Activated CD4-positive, alpha-beta memory T cell treated with anti-CD3 and anti-CD28 coated beads, Interleukin-2, amount 10 ng/mL, durations not matched to agents 7 days and 5 days (primary cell): ENCODE measurements around the gene DPH5. TPM values are rescaled to one million over a fixed set of nuclear protein-coding genes. Genes with fewer than 3 reads are reported as not detected.
A peak's percentile ranks its signal among the peaks of the same experiment; 100 is the strongest.
"Not testable (repeated sequence)": the region's sequence is repeated elsewhere in the genome, so short reads cannot be mapped to it uniquely, and the experiment has no call there.

Experiments
- CTCF ChIA-PET: fragments of 350-600 bp; sonication (Branson Sonifier 250); formaldehyde crosslinking; loops from one replicate; lab custom pipeline; 2021; ENCODE audit warnings: antibody characterized with exemption, inconsistent platforms; lab: Charles Lee
- POLR2A ChIA-PET: fragments of 350-600 bp; sonication (Branson Sonifier 250); formaldehyde crosslinking; loops from one replicate; lab custom pipeline; 2021; ENCODE audit warnings: antibody characterized with exemption; lab: Charles Lee
- DNase-seq: peaks from one replicate; pipeline ENCODE4 v3.0.0-alpha.2; 2020
- H3K27ac Mint-ChIP-seq: one replicate; pipeline ENCODE4 v1.8.0; 2021; ENCODE audit warnings: mild to moderate bottlenecking, mixed read lengths
- H3K27me3 Mint-ChIP-seq: one replicate; pipeline ENCODE4 v1.8.0; 2021; ENCODE audit warnings: mixed read lengths
- H3K36me3 Mint-ChIP-seq: one replicate; pipeline ENCODE4 v1.8.0; 2021; ENCODE audit warnings: low read depth, mixed read lengths
- H3K4me1 Mint-ChIP-seq: one replicate; pipeline ENCODE4 v1.8.0; 2021; ENCODE audit warnings: mixed read lengths
- H3K4me3 Mint-ChIP-seq: one replicate; pipeline ENCODE4 v1.8.0; 2021; ENCODE audit warnings: mild to moderate bottlenecking, mixed read lengths
- H3K9me3 Mint-ChIP-seq: one replicate; pipeline ENCODE4 v1.8.0; 2021; ENCODE audit warnings: mixed read lengths
- total RNA-seq, 2 experiments: library from RNA; stranded (reverse); gene quantifications; one replicate each; pipeline ENCODE4 v1.2.3, GENCODE V29; 2021

DPH5 gene, protein sequence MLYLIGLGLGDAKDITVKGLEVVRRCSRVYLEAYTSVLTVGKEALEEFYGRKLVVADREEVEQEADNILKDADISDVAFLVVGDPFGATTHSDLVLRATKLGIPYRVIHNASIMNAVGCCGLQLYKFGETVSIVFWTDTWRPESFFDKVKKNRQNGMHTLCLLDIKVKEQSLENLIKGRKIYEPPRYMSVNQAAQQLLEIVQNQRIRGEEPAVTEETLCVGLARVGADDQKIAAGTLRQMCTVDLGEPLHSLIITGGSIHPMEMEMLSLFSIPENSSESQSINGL
- total RNA-seq: 10 to 100 TPM; 25.5 to 33.2 TPM

DNA sequence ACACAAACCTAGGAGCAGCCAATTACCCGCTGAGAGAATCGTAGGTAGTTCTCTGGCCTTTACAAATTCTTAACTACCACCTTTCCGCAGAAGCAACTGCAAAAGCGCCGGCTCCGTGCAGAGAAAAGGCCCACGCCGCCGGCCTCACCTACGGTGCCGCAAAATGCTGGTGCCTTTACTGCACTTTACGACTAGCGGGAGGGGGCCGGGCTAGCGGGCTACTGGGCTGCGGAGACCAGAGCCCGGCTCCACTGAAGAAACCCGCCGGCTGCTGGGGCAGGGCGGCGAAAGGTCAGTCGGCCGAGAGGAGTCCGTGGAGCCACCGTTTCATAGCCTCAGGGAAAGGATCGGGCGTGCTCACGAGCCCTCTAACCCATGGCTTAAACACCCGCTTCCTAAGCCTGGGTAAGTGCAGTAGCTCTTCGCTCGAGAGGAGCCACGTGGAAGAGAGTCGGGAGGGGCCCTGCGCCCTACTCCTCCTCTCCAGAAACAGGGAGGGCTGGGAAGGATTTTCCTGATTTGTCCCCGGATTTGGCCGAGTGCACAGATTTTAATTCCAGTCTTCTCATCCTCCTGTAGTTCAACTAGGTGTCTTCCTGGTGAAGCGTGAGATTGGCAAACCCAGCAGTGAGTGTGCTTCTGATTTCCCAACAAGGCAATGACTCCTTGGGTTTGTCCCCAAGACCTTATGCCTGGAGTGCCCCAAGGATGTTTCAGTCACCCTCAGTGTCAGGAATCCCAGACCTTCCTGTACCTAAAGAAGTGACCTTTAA lies at the start of gene DPH5:
Gene DPH5 (minus strand): TSS at position 128 of the 773 bp plus-strand sequence. CDS start 341 bp downstream, outside the sequence.
- Mint-ChIP-seq H3K9me3 (peaks cover under 1% of the 10 kb centered on the region), H3K36me3 (peaks cover 57% of the 10 kb centered on the region), H3K27me3 (no peaks in the 10 kb centered on the region), H3K4me1 (peaks cover 64% of the 10 kb centered on the region), H3K4me3 (peak within 1 kb of the TSS; percentile 97), H3K27ac (peak within 1 kb of the TSS; percentile 86)
- ChIA-PET CTCF (interaction anchor here (0.8 to 3.0 kb wide), 6 partner anchors 24 to 265 kb away, joined by 3 to 15 read pairs (median 4); no protein-coding TSS in a partner anchor), POLR2A (interaction anchor here (0.6 to 8.0 kb wide), 24 partner anchors 11 to 266 kb away, joined by 3 to 82 read pairs (median 4); partner anchors contain the start of gene S1PR1)
- DNase-seq: peak; percentile 91

DNA sequence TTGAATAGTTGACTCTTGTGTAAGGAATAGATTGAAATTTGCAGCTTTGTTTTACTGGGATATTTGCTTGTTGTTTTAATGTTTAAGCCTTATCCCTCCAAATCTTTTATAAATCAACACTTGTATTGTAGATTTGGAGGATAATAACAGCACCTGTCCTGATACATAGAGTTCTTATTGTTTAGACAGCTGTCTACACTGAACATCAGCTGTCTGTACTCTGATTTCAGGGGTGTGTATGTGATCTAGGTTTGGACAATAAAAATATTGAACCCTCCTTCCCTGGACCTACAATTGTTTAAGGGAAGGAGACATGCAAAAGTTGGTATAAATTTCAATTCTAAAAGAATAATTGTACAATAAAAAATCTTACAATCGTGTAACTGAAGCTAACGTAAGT lies 48.3 kb upstream of the DPH5 start:
- Mint-ChIP-seq H3K4me3 (no peak overlapping the region), H3K36me3 (peaks cover 57% of the 10 kb centered on the region), H3K4me1 (peaks cover 9% of the 10 kb centered on the region), H3K27ac (no peak overlapping the region), H3K27me3 (no peaks in the 10 kb centered on the region), H3K9me3 (peaks cover 21% of the 10 kb centered on the region)
- ChIA-PET CTCF (interaction anchor here (1.0 kb wide), 1 partner anchor 10 kb away, joined by 3 read pairs; no protein-coding TSS in a partner anchor), POLR2A (interaction anchor here (0.8 to 2.1 kb wide), 3 partner anchors 10 to 125 kb away, joined by 3 to 4 read pairs (median 3); partner anchors contain the start of gene DPH5)
- no peak for DNase-seq

DNA sequence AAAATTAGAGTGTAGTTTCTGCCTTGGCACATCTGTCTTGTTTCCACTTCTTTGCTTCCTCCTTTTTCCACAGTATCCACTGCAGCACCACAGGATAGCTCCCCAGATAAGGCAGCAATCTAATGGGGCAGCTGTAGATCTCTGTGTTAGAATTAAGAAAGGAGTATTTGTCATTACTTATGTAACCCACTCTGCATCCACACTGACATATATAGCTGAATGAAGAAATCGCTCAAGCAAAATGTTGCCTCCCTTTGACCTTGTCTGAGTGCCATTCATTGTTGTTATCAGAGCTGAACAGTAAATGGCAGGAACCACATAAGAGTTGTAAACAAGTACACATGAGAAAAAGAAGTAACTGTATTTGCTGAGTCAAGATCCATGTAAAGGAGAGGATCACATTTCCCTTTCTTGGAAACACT lies 45.9 kb upstream of the DPH5 start:
- no peak overlapping the region for H3K4me3 Mint-ChIP-seq
- POLR2A ChIA-PET: no interaction called here
- peaks cover 10% of the 10 kb centered on the region for H3K9me3 Mint-ChIP-seq
- peaks cover 50% of the 10 kb centered on the region for H3K36me3 Mint-ChIP-seq
- peaks cover 21% of the 10 kb centered on the region for H3K4me1 Mint-ChIP-seq
- CTCF ChIA-PET: no interaction called here
- H3K27me3 Mint-ChIP-seq: no peaks in the 10 kb centered on the region
- H3K27ac Mint-ChIP-seq: no peak overlapping the region
- DNase-seq: no peak

DNA sequence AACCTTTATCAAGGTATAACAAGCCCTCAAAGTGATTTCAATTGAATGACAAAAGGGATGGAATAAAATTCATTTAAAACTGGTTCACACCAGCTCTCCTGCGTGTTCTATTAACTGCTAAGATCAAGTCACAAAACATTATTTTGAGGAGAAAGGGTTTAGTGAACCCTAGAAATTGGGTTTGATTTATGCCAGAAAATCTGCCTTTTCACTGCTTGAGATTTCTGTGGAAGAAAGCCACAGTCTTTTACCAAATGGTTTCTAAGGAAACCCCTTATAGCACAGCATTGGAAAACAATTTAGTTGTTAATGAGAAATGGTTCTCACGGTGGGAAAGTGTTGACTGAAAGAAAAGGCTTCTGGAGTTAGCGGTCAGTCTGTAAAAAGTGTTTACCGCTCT lies 43.6 kb upstream of the DPH5 start:
- Mint-ChIP-seq H3K4me1 (peaks cover 36% of the 10 kb centered on the region), H3K9me3 (peaks cover 10% of the 10 kb centered on the region), H3K4me3 (no peak overlapping the region), H3K27me3 (no peaks in the 10 kb centered on the region), H3K36me3 (peaks cover 41% of the 10 kb centered on the region), H3K27ac (no peak overlapping the region)
- ChIA-PET POLR2A (no interaction called here), CTCF (no interaction called here)
- DNase-seq: no peak

DNA sequence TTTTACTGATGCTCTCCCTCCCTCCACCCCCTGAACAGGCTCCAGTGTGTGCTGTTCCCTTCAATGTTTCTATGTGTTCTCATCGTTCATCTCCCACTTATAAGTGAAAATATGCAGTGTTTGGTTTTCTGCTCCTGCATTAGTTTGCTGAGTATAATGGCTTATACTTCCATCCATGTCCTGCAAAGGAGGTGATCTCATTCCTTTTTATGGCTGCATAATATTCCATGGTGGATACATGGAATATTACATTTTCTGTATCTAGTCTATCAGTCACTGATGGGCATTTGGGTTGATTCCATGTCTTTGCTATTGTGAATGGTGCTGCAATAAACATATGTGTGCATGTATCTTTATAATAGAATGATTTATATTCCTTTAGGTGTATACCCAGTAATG lies 41.4 kb upstream of the DPH5 start:
- Mint-ChIP-seq H3K36me3 (peaks cover 37% of the 10 kb centered on the region), H3K4me1 (peaks cover 43% of the 10 kb centered on the region)
- H3K9me3 Mint-ChIP-seq, H3K4me3 Mint-ChIP-seq, H3K27ac Mint-ChIP-seq, POLR2A ChIA-PET, DNase-seq, H3K27me3 Mint-ChIP-seq: not testable (repeated sequence)
- CTCF ChIA-PET: interaction anchor here (1.0 kb wide), 1 partner anchor 15 kb away, joined by 3 read pairs; no protein-coding TSS in a partner anchor

DNA sequence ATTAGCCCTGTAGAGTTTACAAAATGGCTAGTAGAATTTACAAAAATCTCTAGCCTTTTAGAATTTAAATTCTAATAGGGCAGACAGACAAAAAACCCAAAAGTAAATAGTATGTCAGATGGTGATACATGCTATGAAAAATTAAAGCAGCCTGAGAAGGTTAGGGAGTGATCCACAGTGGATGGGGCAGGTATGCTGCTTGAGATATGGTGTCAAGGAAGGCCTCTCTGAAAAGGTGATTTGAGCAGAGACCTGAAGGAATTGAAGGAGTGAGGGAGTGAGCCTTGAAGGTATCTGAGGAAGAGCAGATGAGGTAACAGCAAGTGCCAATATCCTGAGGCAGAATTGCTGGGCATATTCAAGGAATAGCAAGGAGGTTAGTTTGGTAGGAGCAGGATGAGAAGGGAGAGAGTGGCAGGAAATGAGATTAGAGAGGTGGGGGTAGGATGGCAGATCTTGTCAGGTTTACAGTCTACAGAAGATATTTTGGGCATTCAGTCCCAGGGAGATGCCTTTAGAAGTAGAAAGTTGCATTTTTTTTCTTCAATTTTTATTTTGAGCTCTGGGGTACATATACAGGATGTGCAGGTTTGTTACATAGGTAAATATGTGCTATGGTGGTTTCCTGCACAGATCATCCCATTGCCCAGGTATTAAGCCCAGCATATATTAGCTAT lies 40.8 kb upstream of the DPH5 start:
- POLR2A ChIA-PET: no interaction called here
- Mint-ChIP-seq H3K36me3 (peaks cover 37% of the 10 kb centered on the region), H3K4me1 (peaks cover 40% of the 10 kb centered on the region), H3K27ac (peak overlapping the region; percentile 8), H3K4me3 (no peak overlapping the region), H3K27me3 (no peaks in the 10 kb centered on the region), H3K9me3 (peaks cover 7% of the 10 kb centered on the region)
- CTCF ChIA-PET: interaction anchor here (1.0 to 1.1 kb wide), 2 partner anchors 9 to 15 kb away, joined by 3 read pairs; no protein-coding TSS in a partner anchor
- no peak for DNase-seq

DNA sequence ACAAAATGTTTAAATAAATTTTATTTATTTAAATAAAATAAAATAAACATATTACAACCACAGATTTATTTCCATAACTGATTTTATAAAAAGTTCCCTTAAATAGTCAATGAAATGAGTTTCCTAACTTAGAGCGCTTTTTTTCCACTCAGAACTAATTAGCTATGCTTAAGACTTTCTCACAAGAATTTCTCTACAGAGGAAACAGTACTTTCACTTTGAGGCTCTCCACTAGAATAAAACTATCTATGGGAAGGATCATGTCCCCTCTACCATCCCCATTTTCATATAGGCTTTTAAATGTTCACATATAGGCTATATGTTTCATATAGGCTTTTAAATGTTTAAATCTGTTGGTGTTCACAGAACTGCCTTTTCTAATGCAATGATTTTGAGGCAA lies 40.0 kb upstream of the DPH5 start:
- no peak for DNase-seq
- no peaks in the 10 kb centered on the region for H3K27me3 Mint-ChIP-seq
- ChIA-PET CTCF (interaction anchor here (1.1 kb wide), 1 partner anchor 10 kb away, joined by 3 read pairs; no protein-coding TSS in a partner anchor), POLR2A (no interaction called here)
- peaks cover 7% of the 10 kb centered on the region for H3K9me3 Mint-ChIP-seq
- no peak overlapping the region for H3K4me3 Mint-ChIP-seq
- H3K4me1 Mint-ChIP-seq: peaks cover 38% of the 10 kb centered on the region
- peaks cover 35% of the 10 kb centered on the region for H3K36me3 Mint-ChIP-seq
- H3K27ac Mint-ChIP-seq: no peak overlapping the region

DNA sequence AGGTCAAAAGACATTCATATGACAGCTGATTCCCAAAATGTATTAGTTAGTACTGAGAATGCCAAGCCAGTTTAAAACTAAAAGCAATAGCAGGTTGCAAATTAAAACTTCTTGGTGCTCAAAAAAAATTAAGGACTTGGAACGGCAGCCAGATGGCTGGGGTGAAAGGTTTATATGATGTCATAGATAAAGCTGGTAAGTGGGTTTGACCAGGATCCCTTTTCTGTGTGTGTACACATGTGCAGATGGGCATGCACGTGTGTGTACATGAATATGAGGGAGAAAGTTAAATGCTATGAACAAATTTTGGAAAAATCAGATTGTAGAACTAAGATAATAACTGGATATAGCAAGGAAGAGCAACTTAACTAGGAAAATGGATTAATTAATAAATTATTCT lies 39.1 kb upstream of the DPH5 start:
- POLR2A ChIA-PET: interaction anchor here (0.6 to 1.7 kb wide), 4 partner anchors 9 to 171 kb away, joined by 3 to 5 read pairs (median 3); no protein-coding TSS in a partner anchor
- Mint-ChIP-seq H3K36me3 (peaks cover 43% of the 10 kb centered on the region), H3K27me3 (no peaks in the 10 kb centered on the region), H3K27ac (no peak overlapping the region), H3K4me1 (peaks cover 36% of the 10 kb centered on the region), H3K4me3 (no peak overlapping the region), H3K9me3 (peaks cover 9% of the 10 kb centered on the region)
- no peak for DNase-seq
- CTCF ChIA-PET: interaction anchor here (1.2 to 1.3 kb wide), 2 partner anchors 174 to 224 kb away, joined by 4 to 5 read pairs; no protein-coding TSS in a partner anchor

DNA sequence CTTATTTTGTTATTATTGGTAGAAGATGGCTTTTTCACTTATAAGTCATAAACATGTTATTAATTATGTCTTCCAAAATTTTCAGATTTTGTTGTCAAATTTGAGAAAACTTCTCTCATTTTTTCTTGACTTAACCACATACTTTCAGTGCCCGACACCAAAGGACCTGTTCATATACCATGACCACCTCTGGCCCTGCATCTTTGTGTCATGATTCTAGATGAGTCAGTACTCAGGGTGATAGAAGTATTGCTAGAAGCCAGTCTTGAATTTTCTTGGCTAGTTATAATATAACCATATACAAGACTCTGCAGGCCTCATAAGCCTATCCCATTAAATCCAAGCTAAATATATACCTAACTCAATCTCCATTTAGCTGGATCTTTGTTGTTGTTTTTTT lies 35.4 kb upstream of the DPH5 start:
- H3K4me3 Mint-ChIP-seq: no peak overlapping the region
- peaks cover 20% of the 10 kb centered on the region for H3K4me1 Mint-ChIP-seq
- H3K27me3 Mint-ChIP-seq: no peaks in the 10 kb centered on the region
- POLR2A ChIA-PET: no interaction called here
- H3K27ac Mint-ChIP-seq: no peak overlapping the region
- CTCF ChIA-PET: interaction anchor here (1.0 kb wide), 1 partner anchor 10 kb away, joined by 3 read pairs; no protein-coding TSS in a partner anchor
- DNase-seq: no peak
- peaks cover 9% of the 10 kb centered on the region for H3K9me3 Mint-ChIP-seq
- peaks cover 31% of the 10 kb centered on the region for H3K36me3 Mint-ChIP-seq

DNA sequence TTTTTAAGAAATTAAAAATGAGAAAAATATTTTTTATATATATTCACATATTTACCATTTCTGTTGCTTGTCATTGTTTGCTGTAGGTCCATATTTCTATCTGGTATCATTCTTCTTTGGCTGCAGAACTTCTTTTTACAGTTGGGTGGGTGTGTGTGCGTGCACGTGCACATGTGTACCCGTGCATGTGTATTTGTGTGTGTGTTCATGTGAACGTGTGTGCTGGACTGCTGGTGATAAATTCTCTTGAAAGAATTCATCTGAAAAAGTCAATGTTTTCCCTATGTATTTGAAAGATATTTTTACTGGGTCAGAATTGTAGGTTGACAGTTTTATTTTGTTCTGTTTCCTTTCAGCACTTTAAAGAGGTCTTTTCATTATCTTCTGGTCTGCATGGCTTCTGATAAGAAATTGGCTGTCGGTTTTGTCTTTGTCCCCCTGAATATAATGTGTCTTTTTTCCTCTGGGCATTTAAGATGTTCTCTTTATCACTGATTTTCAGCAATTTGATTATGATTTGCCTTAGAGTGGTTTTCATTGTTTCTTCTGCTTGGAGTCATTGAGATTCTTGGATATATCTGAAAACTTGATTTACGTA lies 34.5 kb upstream of the DPH5 start:
- peaks cover 9% of the 10 kb centered on the region for H3K9me3 Mint-ChIP-seq
- H3K36me3 Mint-ChIP-seq: peaks cover 36% of the 10 kb centered on the region
- CTCF ChIA-PET: no interaction called here
- H3K27ac Mint-ChIP-seq: no peak overlapping the region
- peaks cover 16% of the 10 kb centered on the region for H3K4me1 Mint-ChIP-seq
- no peak for DNase-seq
- POLR2A ChIA-PET: no interaction called here
- no peak overlapping the region for H3K4me3 Mint-ChIP-seq
- no peaks in the 10 kb centered on the region for H3K27me3 Mint-ChIP-seq

DNA sequence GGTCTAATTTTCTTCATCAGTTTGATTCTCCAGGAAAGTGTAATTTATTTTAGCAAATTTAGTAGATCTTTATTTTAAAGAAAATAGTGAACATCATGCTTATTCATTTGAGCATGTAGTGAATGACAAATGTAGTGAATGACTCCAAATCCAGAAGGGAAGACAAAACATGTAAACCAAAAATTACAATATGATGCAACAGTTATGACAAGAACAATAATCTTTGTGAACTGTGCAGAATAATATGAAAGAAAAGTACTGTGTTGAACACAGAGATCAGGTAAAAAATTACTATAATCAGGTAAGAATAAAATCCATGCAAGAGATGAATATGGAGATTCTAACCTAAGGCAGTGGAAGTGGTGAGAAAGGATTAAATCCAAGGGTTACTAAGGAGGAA lies 30.0 kb upstream of the DPH5 start:
- Mint-ChIP-seq H3K27ac (no peak overlapping the region), H3K27me3 (no peaks in the 10 kb centered on the region), H3K9me3 (peaks cover 9% of the 10 kb centered on the region), H3K4me1 (peaks cover 6% of the 10 kb centered on the region), H3K36me3 (peaks cover 29% of the 10 kb centered on the region), H3K4me3 (no peak overlapping the region)
- POLR2A ChIA-PET: no interaction called here
- DNase-seq: no peak
- CTCF ChIA-PET: no interaction called here
